Central memory CD8-positive, alpha-beta T cell (primary cell): ENCODE measurements around the gene ACSL6.

Source experiments
- ATAC-seq: fragments of 150-1000 bp; cut with Tn5 transposase; replicated peaks from 2 replicates; pipeline ENCODE4 v1.10.0; 2022; ENCODE audit warnings: mild to moderate bottlenecking, moderate FRiP score, moderate number of reproducible peaks; ENCODE audit not compliant: poor library complexity, severe bottlenecking; ENCODE audit errors: extremely low read depth
- DNase-seq, 2 donors: peaks; one replicate each; pipeline ENCODE4 v3.0.0; 2021; ENCODE audit warnings: low spot score in 2 of 2
- H3K27ac Mint-ChIP-seq: one replicate; pipeline ENCODE4 v1.8.0; 2022; ENCODE audit warnings: low read depth, mild to moderate bottlenecking, moderate library complexity, mixed read lengths
- H3K27me3 Mint-ChIP-seq: one replicate; pipeline ENCODE4 v1.8.0; 2022; ENCODE audit warnings: mixed read lengths
- H3K36me3 Mint-ChIP-seq: one replicate; pipeline ENCODE4 v1.8.0; 2022; ENCODE audit warnings: mild to moderate bottlenecking, moderate library complexity, mixed read lengths; ENCODE audit not compliant: insufficient read depth
- H3K4me1 Mint-ChIP-seq: one replicate; pipeline ENCODE4 v1.8.0; 2022; ENCODE audit warnings: mixed read lengths
- H3K4me3 Mint-ChIP-seq: one replicate; pipeline ENCODE4 v1.8.0; 2022; ENCODE audit warnings: mild to moderate bottlenecking, moderate library complexity, mixed read lengths
- H3K9me3 Mint-ChIP-seq: one replicate; pipeline ENCODE4 v1.8.0; 2022; ENCODE audit warnings: mixed read lengths

The ACSL6 gene

GRCh38 chr5:131974622-131974955, 36.9 kb downstream of the ACSL6 start:
- peak in 1 of 2 donors; percentile 8 for DNase-seq
- peak; percentile 26 for ATAC-seq
- H3K9me3 Mint-ChIP-seq = no peaks in the 10 kb centered on the region
- peaks cover 7% of the 10 kb centered on the region for H3K36me3 Mint-ChIP-seq
- no peaks in the 10 kb centered on the region for H3K27me3 Mint-ChIP-seq
- H3K4me1 Mint-ChIP-seq = peaks cover 47% of the 10 kb centered on the region
- peak overlapping the region; percentile 86 for H3K4me3 Mint-ChIP-seq
- peak overlapping the region; percentile 93 for H3K27ac Mint-ChIP-seq

- no peaks in the 10 kb centered on the region for H3K27me3 Mint-ChIP-seq
- no peak for ATAC-seq
- H3K4me3 Mint-ChIP-seq = peak overlapping the region; percentile 86
- DNase-seq = no peak
- peaks cover 47% of the 10 kb centered on the region for H3K4me1 Mint-ChIP-seq
- H3K9me3 Mint-ChIP-seq = no peaks in the 10 kb centered on the region
- H3K36me3 Mint-ChIP-seq = peaks cover 7% of the 10 kb centered on the region
- peak overlapping the region; percentile 93 for H3K27ac Mint-ChIP-seq
Observed at GRCh38 chr5:131974016-131974415, 37.4 kb downstream of the ACSL6 start.

- Mint-ChIP-seq H3K9me3 (no peaks in the 10 kb centered on the region), H3K4me3 (peak overlapping the region; percentile 25), H3K36me3 (peaks cover 7% of the 10 kb centered on the region), H3K4me1 (peaks cover 46% of the 10 kb centered on the region), H3K27ac (peak overlapping the region; percentile 82), H3K27me3 (no peaks in the 10 kb centered on the region)
- DNase-seq = no peak
- no peak for ATAC-seq
Observed at GRCh38 chr5:131973089-131973712, 38.3 kb downstream of the ACSL6 start.

GRCh38 chr5:131968396-131968954, 43.0 kb downstream of the ACSL6 start:
- Mint-ChIP-seq H3K4me3 (no peak overlapping the region), H3K36me3 (peaks cover 16% of the 10 kb centered on the region), H3K27me3 (no peaks in the 10 kb centered on the region), H3K27ac (no peak overlapping the region), H3K4me1 (peaks cover 15% of the 10 kb centered on the region), H3K9me3 (no peaks in the 10 kb centered on the region)
- ATAC-seq = no peak
- no peak for DNase-seq

- H3K4me1 Mint-ChIP-seq = peaks cover under 1% of the 10 kb centered on the region
- H3K9me3 Mint-ChIP-seq = no peaks in the 10 kb centered on the region
- H3K27ac Mint-ChIP-seq = no peak overlapping the region
- H3K27me3 Mint-ChIP-seq = no peaks in the 10 kb centered on the region
- DNase-seq (no peak), ATAC-seq (no peak)
- H3K36me3 Mint-ChIP-seq = peaks cover 18% of the 10 kb centered on the region
- H3K4me3 Mint-ChIP-seq = no peak overlapping the region
Observed at GRCh38 chr5:131966551-131966950, 44.9 kb downstream of the ACSL6 start.

GRCh38 chr5:131965826-131966415, 45.5 kb downstream of the ACSL6 start:
- Mint-ChIP-seq H3K27me3 (no peaks in the 10 kb centered on the region), H3K4me3 (no peak overlapping the region), H3K9me3 (no peaks in the 10 kb centered on the region), H3K27ac (peak overlapping the region; percentile 59), H3K36me3 (peaks cover 17% of the 10 kb centered on the region), H3K4me1 (no peaks in the 10 kb centered on the region)
- no peak for ATAC-seq
- no peak for DNase-seq

GRCh38 chr5:131959906-131960305, 51.6 kb downstream of the ACSL6 start:
- ATAC-seq (no peak), DNase-seq (no peak)
- no peak overlapping the region for H3K4me3 Mint-ChIP-seq
- H3K9me3 Mint-ChIP-seq = no peaks in the 10 kb centered on the region
- no peaks in the 10 kb centered on the region for H3K4me1 Mint-ChIP-seq
- H3K36me3 Mint-ChIP-seq = peaks cover 19% of the 10 kb centered on the region
- no peaks in the 10 kb centered on the region for H3K27me3 Mint-ChIP-seq
- no peak overlapping the region for H3K27ac Mint-ChIP-seq

- no peaks in the 10 kb centered on the region for H3K27me3 Mint-ChIP-seq
- no peak overlapping the region for H3K4me3 Mint-ChIP-seq
Observed at GRCh38 chr5:131959136-131959535, 52.3 kb downstream of the ACSL6 start.

GRCh38 chr5:131957721-131958441, 53.6 kb downstream of the ACSL6 start:
- H3K4me3 Mint-ChIP-seq = no peak overlapping the region
- ATAC-seq = no peak

More at GRCh38 chr5:131959136-131959535, 52.3 kb downstream of the ACSL6 start:
- Mint-ChIP-seq H3K27ac (no peak overlapping the region), H3K36me3 (peaks cover 20% of the 10 kb centered on the region), H3K9me3 (no peaks in the 10 kb centered on the region), H3K4me1 (no peaks in the 10 kb centered on the region)
- no peak for ATAC-seq
- no peak for DNase-seq

GRCh38 chr5:131953969-131954368, 57.5 kb downstream of the ACSL6 start:
- H3K9me3 Mint-ChIP-seq = no peaks in the 10 kb centered on the region
- DNase-seq (no peak), ATAC-seq (no peak)
- H3K4me1 Mint-ChIP-seq = no peaks in the 10 kb centered on the region
- no peak overlapping the region for H3K27ac Mint-ChIP-seq
- no peaks in the 10 kb centered on the region for H3K27me3 Mint-ChIP-seq
- peaks cover 17% of the 10 kb centered on the region for H3K36me3 Mint-ChIP-seq
- no peak overlapping the region for H3K4me3 Mint-ChIP-seq

More at GRCh38 chr5:131957721-131958441, 53.6 kb downstream of the ACSL6 start:
- Mint-ChIP-seq H3K4me1 (no peaks in the 10 kb centered on the region), H3K27ac (no peak overlapping the region), H3K36me3 (peaks cover 18% of the 10 kb centered on the region), H3K9me3 (no peaks in the 10 kb centered on the region), H3K27me3 (no peaks in the 10 kb centered on the region)
- DNase-seq = no peak

- Mint-ChIP-seq H3K27ac (no peak overlapping the region), H3K4me1 (no peaks in the 10 kb centered on the region), H3K4me3 (no peak overlapping the region), H3K27me3 (no peaks in the 10 kb centered on the region), H3K9me3 (no peaks in the 10 kb centered on the region), H3K36me3 (peaks cover 12% of the 10 kb centered on the region)
- ATAC-seq (no peak), DNase-seq (no peak)
Observed at GRCh38 chr5:131952301-131952857, 59.1 kb downstream of the ACSL6 start.

- no peak overlapping the region for H3K4me3 Mint-ChIP-seq
- H3K27ac Mint-ChIP-seq = no peak overlapping the region
- DNase-seq = no peak
- H3K9me3 Mint-ChIP-seq = no peaks in the 10 kb centered on the region
- H3K4me1 Mint-ChIP-seq = no peaks in the 10 kb centered on the region
- no peak for ATAC-seq
- no peaks in the 10 kb centered on the region for H3K27me3 Mint-ChIP-seq
- H3K36me3 Mint-ChIP-seq = peaks cover 12% of the 10 kb centered on the region
Observed at GRCh38 chr5:131950706-131951105, 60.8 kb downstream of the ACSL6 start.
